Measurements from ENCODE around the gene SORCS2.

SORCS2 gene

DNA sequence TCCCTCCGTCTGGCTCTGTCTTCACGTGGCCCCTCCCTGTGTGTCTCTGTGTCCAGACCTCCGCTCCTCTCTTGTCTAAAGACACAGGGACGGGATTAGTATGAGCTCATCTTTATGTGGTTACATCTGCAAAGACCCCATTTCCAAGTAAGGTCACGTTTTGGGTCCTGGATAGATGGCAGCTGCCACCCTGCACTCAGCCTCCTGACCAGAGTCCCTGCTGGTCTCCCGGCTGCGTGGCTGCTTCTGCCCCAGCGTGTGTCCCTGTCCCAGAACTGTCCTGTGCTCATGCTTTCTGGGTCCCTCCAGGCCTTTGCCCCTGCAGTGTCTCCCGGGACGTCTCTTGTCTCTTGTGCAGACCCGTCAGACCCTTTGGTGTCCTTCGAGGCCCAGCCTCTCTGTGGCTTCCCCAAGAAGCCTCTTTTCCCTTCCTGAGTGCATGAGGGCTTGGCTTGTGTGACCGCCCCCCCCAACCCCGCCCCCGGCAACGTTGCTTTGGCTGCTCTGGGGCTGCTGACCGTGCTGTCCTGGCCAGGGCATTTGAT, 135.1 kb downstream of the SORCS2 start:
- Histone ChIP-seq H3K4me3 (ENCODE audit: low read depth, low read length) (no peak overlapping the region), H3K36me3 (no peaks in the 10 kb centered on the region), H3K4me1 (no peaks in the 10 kb centered on the region), H3K9me3 (no peaks in the 10 kb centered on the region), H3K27me3 (no peaks in the 10 kb centered on the region)
- no peak for DNase-seq
- TF ChIP-seq, protein P1, sequence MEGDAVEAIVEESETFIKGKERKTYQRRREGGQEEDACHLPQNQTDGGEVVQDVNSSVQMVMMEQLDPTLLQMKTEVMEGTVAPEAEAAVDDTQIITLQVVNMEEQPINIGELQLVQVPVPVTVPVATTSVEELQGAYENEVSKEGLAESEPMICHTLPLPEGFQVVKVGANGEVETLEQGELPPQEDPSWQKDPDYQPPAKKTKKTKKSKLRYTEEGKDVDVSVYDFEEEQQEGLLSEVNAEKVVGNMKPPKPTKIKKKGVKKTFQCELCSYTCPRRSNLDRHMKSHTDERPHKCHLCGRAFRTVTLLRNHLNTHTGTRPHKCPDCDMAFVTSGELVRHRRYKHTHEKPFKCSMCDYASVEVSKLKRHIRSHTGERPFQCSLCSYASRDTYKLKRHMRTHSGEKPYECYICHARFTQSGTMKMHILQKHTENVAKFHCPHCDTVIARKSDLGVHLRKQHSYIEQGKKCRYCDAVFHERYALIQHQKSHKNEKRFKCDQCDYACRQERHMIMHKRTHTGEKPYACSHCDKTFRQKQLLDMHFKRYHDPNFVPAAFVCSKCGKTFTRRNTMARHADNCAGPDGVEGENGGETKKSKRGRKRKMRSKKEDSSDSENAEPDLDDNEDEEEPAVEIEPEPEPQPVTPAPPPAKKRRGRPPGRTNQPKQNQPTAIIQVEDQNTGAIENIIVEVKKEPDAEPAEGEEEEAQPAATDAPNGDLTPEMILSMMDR (IDR thresholded peaks at IDR 0.05; ENCODE audit: low read depth, low read length): no peak

DNA sequence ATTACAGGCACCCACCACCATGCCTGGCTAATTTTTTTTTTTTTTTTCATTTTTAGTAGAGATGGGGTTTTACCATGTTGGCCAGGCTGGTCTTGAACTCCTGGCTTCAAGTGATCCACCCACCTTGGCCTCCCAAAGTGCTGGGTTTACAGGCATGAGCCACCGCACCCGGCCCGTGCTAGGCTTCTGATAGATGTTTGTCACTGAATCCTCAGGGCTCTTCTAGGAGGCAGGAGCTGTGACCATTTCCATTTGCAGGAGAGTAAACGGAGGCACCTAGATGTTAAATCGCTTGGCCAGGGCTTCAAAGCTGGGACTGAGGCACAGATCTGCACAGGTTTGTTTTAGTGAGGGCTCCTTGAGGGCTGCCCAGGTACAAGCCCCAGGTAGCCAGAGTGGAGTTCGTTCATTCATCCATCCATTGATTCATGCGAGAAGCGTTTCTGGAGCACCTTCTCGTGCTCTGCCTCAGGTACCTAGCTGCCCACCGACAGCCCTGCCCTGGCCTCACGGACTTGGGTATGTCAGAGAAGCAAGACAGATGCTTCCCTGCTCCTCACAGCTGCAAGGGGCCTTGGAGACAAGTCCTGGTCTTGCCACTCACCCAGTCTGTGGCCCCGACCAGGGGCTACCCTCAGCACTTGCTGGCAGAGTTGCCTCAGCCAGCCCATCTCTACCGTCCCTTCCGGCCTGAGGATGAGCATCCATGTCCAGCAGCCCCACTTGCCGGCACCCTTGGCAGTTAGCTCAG, 136.0 kb downstream of the SORCS2 start:
- TF ChIP-seq, protein P1 (IDR thresholded peaks at IDR 0.05; ENCODE audit: low read depth, low read length): no peak
- Histone ChIP-seq H3K4me3 (ENCODE audit: low read depth, low read length) (no peak overlapping the region), H3K27me3 (no peaks in the 10 kb centered on the region), H3K9me3 (no peaks in the 10 kb centered on the region), H3K36me3 (no peaks in the 10 kb centered on the region), H3K4me1 (no peaks in the 10 kb centered on the region)
- DNase-seq: no peak

DNA sequence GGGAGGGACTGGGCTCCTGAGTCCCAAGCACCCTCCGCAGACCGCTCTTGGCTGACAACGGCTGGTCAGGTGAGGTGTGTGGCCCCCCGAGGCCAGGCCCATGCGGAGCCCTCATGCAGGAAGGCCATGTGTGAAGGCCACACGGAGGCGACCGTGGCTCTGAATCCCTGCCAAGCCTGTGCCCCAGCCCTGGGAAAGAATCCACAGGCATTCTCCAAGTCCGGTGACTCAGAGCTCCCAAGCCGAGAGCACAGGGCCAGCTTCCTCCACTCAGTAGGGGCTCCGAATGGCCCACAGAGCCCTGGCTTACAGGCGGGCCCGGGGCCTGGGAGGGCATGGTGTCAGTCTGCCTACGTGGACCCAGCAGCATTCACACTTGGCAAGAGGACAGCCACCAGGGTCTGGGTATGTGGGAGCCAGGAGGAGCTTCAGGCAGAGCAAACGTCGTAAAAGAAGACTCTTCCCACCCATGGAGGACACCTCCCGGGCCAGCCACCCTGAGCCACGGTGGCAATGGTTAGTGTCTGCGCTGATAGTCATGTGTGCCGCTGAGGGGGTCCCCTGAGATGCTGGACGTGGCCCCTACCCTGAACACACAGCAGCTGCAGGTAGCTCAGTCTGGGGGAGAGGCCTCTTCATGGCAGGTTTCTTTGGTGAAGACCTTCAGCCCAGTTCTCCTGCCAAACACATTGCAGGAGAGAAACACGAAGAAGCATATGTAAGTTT, 136.7 kb downstream of the SORCS2 start:
- Histone ChIP-seq H3K4me3 (ENCODE audit: low read depth, low read length) (no peak overlapping the region), H3K9me3 (no peaks in the 10 kb centered on the region), H3K36me3 (no peaks in the 10 kb centered on the region), H3K4me1 (no peaks in the 10 kb centered on the region), H3K27me3 (no peaks in the 10 kb centered on the region)
- TF ChIP-seq, protein P1 (IDR thresholded peaks at IDR 0.05; ENCODE audit: low read depth, low read length): no peak
- no peak for DNase-seq

DNA sequence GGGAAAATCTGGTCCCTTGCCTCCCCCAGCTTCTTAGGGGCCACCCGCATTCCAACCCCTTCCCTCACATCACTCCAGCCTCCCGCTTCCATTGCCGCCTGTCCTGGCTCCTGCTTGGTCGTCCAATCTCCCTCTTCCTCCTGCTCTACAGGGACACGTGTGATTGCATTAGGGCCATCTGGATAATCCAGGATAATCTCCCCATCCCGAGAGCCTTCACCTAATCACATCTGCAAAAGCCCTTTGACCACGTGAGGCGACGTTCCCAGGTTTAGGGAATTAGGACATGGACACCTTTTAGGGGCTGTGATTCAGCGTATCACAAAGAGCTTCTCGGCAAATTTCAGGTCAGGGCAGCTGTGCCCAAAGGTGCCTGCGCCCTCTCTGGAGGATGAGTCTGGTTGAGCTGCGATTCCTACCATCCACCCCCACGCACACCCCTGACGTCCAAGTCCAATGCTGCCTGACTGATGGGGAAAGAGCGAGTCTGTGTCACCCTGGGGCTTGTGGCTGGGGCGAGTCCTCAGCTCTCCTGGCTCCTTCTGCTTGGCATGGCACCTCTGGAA, 137.8 kb downstream of the SORCS2 start:
- Histone ChIP-seq H3K4me1 (no peaks in the 10 kb centered on the region), H3K36me3 (no peaks in the 10 kb centered on the region), H3K27me3 (no peaks in the 10 kb centered on the region), H3K4me3 (ENCODE audit: low read depth, low read length) (no peak overlapping the region), H3K9me3 (no peaks in the 10 kb centered on the region)
- TF ChIP-seq, protein P1 (IDR thresholded peaks at IDR 0.05; ENCODE audit: low read depth, low read length): no peak
- DNase-seq: no peak

DNA sequence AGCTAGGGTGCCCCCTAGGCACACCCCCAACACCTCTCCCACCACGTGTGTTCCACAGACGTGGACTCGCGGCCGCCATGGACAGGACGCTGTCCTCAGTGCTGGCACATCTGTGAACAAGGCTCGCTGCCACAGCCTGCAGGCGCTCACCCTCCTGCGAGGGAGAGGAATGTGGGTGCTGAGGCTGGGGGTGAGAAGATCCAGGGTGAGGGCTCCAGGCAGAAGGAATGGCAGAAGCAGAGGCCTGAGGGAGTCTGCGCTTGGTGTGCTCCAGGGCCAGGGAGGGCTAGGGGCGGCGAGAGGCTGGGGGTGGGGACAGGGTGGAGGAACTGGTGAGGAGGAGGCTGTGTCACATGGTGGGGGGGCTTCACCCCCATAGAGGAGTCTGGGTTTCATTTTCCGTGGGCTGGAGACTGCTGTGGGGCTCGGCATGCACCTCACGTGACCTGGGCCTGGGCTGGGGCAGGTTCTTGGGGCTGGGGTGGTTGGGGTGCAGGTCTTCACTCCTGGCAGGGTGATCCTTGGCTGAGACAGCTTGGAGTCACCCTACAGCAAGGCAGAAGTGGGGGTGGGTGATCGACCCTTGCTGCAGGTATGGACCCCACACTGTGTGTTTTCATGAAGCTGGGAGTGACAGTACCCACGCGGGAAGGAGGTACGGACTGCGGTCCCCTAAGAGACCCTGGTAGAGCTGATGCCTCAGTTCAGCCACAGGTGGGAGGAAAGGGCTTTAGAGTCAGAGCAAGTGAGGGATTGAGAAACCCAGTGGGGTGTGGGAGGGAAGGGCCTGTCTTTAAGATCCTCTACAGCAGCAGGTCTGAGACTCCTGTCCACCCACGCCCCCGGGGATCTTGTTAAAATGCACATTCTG, 138.7 kb downstream of the SORCS2 start:
- no peaks in the 10 kb centered on the region for H3K27me3 ChIP-seq
- no peak overlapping the region for H3K4me3 ChIP-seq (ENCODE audit: low read depth, low read length)
- 0 out of 2 replicates have a peak, but pooled peaks cover 5% of the 10 kb centered on the region for H3K4me1 ChIP-seq
- TF ChIP-seq, protein P1 (IDR thresholded peaks at IDR 0.05; ENCODE audit: low read depth, low read length): no peak
- DNase-seq: no peak
- no peaks in the 10 kb centered on the region for H3K36me3 ChIP-seq
- H3K9me3 ChIP-seq: no peaks in the 10 kb centered on the region

Data from BE2C (cell line).